Skin of body (tissue), 2 donors: ENCODE measurements around the gene AAGAB. TPM values are rescaled to one million over a fixed set of nuclear protein-coding genes. Genes with fewer than 3 reads are reported as not detected.
A peak's percentile ranks its signal among the peaks of the same experiment; 100 is the strongest.
"Not testable (repeated sequence)": the region's sequence is repeated elsewhere in the genome, so short reads cannot be mapped to it uniquely, and the experiment has no call there.

ENCODE experiments used
- DNase-seq: peaks from one replicate; lab custom pipeline; 2025; lab: John Stamatoyannopoulos, UW
- total RNA-seq: library from RNA; depleted of rRNA; stranded (reverse); fragments of >200 nt; gene quantifications from one replicate; pipeline ENCODE4 v1.2.3, GENCODE V29; 2014

AAGAB gene, protein sequence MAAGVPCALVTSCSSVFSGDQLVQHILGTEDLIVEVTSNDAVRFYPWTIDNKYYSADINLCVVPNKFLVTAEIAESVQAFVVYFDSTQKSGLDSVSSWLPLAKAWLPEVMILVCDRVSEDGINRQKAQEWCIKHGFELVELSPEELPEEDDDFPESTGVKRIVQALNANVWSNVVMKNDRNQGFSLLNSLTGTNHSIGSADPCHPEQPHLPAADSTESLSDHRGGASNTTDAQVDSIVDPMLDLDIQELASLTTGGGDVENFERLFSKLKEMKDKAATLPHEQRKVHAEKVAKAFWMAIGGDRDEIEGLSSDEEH
- total RNA-seq: 19.4 TPM

DNA sequence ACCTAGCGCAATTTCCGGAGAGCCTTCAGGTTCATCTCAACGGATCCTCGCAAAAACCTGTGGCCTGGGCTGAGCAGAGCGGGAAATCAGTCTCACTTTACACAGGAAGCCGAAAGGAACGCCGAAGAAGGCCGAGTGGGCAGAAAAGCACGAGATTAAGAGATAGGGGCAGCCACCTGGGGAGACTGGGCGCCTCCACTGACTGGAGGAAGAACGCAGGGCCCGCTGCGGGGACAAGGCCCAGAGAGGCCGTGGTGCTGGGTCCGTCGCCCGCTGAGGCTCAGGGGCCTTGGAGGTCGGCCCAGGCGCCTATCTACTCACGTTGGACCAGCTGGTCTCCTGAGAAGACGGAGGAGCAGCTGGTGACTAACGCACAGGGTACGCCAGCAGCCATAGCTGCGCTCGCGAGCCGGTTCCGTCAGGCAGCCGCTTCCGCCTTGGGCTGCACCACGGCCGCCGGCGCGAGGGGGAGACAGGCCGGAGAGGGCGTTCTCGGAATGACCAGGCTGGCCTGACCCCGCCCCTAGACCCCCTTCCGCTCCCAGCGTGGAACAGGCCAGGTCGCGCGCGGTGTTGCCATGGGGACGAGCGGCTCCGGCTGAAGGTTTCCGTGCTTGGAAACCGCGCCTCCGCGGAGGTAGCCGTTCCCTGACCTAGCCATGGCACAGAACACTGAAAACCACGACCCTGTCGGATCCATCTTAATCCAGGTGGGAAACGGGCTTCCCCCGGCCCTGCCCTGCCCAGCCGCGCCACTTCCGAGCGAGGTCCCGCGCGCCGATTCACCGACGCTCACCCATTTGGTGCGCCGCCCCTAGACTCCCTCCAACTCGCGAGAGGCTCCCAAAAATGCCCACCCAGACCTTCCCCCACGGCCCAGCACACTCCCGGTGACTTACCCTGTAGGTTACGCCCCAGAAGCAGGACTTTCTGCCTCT, at the start of gene AAGAB, which contains the start of gene IQCH:
AAGAB (minus strand) TSS at position 424 of the 938 bp plus-strand sequence; CDS start at position 394, 30 bp downstream.
IQCH (plus strand) TSS at position 549 of the 938 bp plus-strand sequence; CDS start at position 660, 111 bp downstream.
- peak; percentile 92 for DNase-seq

GRCh38 chr15:67303490-67304363, 49.3 kb upstream of the AAGAB start:
- DNase-seq: no peak

DNA sequence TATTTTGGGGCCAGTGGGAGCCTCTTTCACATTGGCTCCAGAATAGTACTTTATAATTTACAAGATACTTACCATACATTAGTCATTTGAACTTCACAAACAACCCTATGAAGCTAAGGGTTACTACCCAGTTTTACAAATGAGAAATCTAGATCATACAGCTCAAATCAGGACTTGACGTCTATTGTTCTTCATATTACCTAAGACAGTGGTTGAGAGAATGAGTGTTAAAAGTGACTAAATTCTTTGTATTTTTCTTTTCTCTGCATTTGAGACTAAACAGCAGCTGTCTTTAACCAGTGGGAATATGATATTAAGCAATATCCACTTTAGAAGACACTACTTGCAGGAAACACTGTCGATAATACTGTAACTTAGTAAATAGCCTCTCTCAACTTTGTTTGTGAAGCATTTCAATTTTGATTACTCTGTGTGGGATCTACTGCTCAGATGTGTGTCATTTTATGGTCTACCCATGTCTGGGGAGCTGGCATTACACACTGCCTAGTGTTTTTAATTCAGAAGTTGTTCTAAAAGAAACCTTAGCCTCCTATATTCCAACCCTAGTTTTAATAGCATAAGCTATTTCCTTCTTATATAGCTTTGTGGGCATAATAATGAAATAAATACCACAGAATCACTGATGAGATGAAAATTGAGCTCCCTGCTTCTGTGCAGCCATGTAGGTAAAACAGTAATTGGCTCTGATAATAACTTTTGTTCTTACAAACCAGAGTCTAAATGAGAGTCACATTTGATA, 46.0 kb upstream of the AAGAB start:
- DNase-seq: no peak

- no peak for DNase-seq
Observed at GRCh38 chr15:67296684-67297083, 42.2 kb upstream of the AAGAB start.

GRCh38 chr15:67296188-67296587, 41.7 kb upstream of the AAGAB start:
- DNase-seq: no peak

- DNase-seq: no peak
Observed at GRCh38 chr15:67290319-67290718, 35.9 kb upstream of the AAGAB start.

GRCh38 chr15:67286400-67286799, 31.9 kb upstream of the AAGAB start:
- DNase-seq: not testable (repeated sequence)

- not testable (repeated sequence) for DNase-seq
Observed at GRCh38 chr15:67285625-67286024, 31.2 kb upstream of the AAGAB start.

DNA sequence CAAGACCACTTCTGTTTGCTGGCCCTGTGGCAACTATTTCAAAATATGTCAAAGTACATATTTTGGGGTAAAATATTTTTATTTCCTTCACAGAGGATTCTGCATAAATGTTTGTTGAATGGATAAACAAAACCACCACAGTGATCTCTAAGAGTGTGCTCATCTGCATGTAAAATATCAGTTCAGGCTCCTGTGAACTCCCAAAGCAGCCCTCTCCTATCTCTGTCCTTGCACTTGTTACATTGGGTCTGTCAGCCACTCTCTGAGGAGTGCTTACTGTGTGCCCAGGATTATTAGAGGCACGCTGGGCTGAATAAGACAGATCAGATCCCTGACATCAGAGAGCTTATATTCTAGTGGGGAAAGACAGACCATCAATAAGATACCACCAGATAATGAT, 27.3 kb upstream of the AAGAB start:
- no peak for DNase-seq

- no peak for DNase-seq
Observed at GRCh38 chr15:67280217-67280616, 25.8 kb upstream of the AAGAB start.

DNA sequence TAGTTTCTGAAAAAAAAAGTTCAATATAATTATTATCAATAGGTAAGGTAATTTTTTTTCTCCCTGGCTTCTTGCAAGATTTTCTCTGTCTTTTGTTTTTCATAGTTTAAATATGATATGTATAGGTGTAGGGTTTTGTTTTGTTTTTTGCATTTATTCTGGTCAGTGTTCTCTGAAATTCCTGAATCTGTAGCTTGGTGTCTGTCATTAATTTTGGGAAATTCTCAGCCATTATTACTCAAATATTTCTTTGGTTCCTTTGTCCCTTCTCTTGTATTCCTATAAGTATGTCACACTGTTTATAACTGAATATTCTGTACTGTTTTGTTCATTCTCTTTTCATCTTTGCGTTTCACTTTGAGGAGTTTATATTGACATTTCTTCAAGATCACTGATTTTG, 22.2 kb upstream of the AAGAB start:
- DNase-seq: no peak

DNA sequence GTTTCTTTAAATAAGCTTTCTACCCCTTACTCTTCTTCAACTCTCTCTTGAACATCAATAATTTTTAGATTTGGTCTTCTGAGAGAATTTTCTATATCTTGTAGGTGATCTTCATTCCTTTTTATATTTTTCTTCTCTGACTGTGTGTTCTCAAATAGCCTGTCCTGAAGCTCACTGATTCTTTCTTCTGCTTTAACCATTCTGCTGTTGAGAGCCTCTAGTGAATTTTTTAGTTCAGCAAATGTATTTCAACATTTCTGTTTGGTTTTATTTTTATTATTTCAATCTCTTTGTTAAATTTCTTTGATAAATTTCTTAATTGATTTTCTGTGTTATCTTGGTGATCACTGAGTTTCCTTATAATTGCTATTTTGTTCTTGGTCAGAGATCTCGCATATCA, 19.8 kb upstream of the AAGAB start:
- DNase-seq: no peak

DNA sequence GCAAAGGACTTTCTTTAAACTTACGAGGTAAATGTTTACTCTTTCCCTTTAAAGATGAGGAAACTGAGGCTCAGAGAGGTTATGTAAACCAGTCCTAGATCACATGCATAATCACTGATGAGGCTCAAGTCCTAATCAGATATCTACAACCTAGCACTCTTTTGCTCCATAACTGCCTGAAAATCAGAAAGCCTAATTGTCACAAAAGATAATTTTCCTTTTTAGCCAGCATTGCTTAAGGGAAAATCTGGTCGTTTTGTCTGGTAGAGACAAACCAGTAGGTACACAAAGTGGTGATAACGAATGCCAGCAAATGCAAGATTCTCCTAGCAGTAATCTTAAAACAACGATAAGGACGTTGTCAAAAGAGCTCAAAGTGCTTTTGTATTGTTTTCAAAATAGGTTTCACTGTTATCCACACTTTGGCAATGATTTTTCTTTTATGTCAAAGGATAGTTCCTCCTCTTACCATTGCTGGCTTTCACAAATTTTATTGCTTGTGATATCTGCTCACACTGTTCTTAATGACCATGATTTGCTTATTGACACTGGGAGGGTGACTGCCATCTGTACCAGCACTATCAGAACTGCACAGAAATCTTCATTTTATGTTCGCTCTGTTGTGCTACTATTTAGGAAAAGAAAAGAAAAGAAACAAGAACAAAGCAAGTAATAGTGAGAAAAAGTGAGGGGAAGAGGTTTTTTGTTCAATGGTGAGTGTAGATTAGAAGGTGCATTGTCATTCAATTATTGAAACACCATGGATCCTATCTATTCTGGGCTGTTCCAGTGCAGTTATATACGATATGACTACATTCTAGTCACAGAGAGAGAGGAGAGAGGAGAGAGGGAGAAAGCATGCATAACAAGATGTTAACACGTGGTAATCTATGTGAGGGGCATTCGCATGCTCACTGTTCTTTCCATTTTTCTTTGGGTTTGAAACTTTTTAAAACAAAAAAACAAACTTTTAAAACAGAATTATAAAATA, 13.8 kb upstream of the AAGAB start:
- no peak for DNase-seq

DNA sequence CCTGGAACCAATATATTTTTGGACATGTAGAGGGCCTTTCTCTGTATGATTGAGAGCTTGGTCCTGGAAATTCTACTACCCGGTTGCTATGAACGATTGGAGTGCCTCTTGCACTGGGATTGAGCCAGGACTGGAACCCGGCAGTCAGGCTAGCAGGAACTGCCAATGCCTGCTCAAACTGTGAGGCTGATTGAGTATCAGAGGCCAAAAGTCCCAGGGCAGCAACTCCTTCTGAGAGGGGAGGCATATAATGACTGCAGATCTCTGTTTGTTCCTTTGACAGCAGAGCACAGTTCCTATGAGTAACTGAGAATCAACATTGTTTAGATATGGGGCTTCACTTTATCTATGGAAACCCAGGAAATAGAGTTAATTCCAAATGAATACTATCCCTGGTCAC, 13.0 kb upstream of the AAGAB start:
- DNase-seq: no peak

DNA sequence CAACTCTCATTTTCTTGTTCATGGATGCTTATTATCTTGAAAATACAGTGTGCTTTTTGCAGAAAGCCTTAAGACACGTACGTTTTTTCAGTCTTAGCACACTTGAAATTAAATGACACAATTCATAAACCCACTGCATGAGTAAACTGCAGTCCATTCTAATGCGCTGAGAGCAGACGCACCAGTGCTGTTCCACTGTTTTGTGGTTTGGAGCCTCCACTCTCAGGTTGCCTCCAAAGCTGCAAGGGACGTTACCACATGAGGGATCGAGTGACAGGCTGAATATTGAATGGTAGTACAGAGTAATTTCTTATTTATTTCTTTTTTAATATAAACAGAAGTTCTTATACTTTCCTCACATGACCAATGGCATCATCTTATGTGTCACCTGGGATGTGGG, 12.4 kb upstream of the AAGAB start:
- no peak for DNase-seq

DNA sequence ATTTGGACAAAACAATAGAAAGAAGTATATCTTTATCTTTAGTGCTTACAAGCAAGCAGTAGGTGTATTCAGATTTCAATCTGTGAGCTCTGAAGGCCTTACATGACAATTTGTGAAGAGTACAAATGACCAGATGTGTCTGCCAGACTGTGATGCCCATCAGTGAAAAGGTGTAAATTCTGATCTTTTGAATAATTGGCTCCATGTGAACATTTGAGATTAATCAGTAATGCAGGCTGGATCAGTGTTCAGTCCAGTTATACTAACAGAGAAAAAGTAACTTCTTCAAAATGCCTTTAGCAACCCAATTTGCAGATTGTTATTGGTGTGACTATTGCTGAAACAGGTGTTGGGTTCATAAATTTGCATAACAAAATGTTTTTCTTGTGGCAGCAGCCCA, 5.3 kb upstream of the AAGAB start:
- DNase-seq: no peak

DNA sequence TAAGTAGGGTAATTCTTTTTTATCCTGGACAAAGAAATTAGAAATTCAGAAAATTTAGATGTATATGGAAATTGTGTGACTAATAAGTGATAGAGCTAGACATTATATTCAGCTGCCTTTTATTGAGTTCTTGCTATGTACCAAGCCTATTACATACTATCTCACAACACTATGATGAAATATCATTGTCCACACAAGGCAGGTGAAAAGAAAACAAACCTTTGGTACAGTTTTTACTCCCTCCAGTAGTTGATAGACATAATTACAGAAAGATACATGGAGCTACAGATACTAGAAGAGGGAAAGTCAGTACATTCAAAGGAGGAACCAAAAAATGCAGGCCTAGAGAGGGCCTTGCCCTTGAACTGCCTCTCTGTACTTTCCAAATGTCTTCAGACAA, 4.9 kb upstream of the AAGAB start:
- no peak for DNase-seq

- DNase-seq: not testable (repeated sequence)
Observed at GRCh38 chr15:67258412-67258811, 4.0 kb upstream of the AAGAB start.

GRCh38 chr15:67256051-67256450, 1.6 kb upstream of the AAGAB start:
- DNase-seq: no peak
